AG09309 (cell line): ENCODE results near the gene ERFE.

ENCODE experiments used
- DNase-seq: peaks from one replicate; pipeline ENCODE4 v3.0.0-alpha.2; 2010; ENCODE audit warnings: low read depth
- H3K4me3 ChIP-seq: 2 replicates; pipeline ENCODE4 v1.5.1; 2011; ENCODE audit warnings: mild to moderate bottlenecking, low read depth, low read length, moderate library complexity; ENCODE audit not compliant: control insufficient read depth
- CTCF ChIP-seq: IDR thresholded peaks from 2 replicates; pipeline ENCODE4 v1.5.1; 2011; ENCODE audit warnings: mild to moderate bottlenecking, low read depth, low read length, inconsistent platforms; ENCODE audit not compliant: insufficient read depth, control insufficient read depth; ENCODE audit errors: missing control alignments

Gene ERFE

GRCh38 chr2:238130696-238131628 lies 27.8 kb upstream of the ERFE start:
- no peak for DNase-seq
- no peak overlapping the region for H3K4me3 ChIP-seq
- no peak for TF ChIP-seq CTCF

- no peak for DNase-seq
- TF ChIP-seq CTCF, result no peak
- no peak overlapping the region for H3K4me3 ChIP-seq
Observed at GRCh38 chr2:238131761-238132462, 26.9 kb upstream of the ERFE start.

- H3K4me3 ChIP-seq, result no peak overlapping the region
- no peak for TF ChIP-seq CTCF
- no peak for DNase-seq
Observed at GRCh38 chr2:238132463-238133450, 26.0 kb upstream of the ERFE start.

- no peak for TF ChIP-seq CTCF
- no peak overlapping the region for H3K4me3 ChIP-seq
- no peak for DNase-seq
Observed at GRCh38 chr2:238133499-238134392, 25.0 kb upstream of the ERFE start.

GRCh38 chr2:238134393-238134785 lies 24.4 kb upstream of the ERFE start:
- no peak for TF ChIP-seq CTCF
- no peak for DNase-seq

More at GRCh38 chr2:238134393-238134785, 24.4 kb upstream of the ERFE start:
- H3K4me3 ChIP-seq, result no peak overlapping the region
